Hepatocyte (in vitro differentiated cells): ENCODE data around the gene SMARCD3. TPM values are rescaled to one million over a fixed set of nuclear protein-coding genes. Genes with fewer than 3 reads are reported as not detected.
A peak's percentile ranks its signal among the peaks of the same experiment; 100 is the strongest.

Experiments used
- DNase-seq: peaks from one replicate; pipeline ENCODE4 v3.0.0-alpha.2; 2016; ENCODE audit warnings: low spot score
- H2AFZ ChIP-seq: fragments of 200-600 bp; sonication (generic); 2 replicates; pipeline ENCODE4 v1.6.0; 2016; ENCODE audit warnings: antibody characterized with exemption, mild to moderate bottlenecking
- H3K27ac ChIP-seq: fragments of 200-600 bp; sonication (generic); 2 replicates; pipeline ENCODE4 v1.5.1; 2016; ENCODE audit warnings: mild to moderate bottlenecking
- H3K27me3 ChIP-seq: fragments of 200-600 bp; sonication (generic); 2 replicates; pipeline ENCODE4 v1.6.1; 2016
- H3K36me3 ChIP-seq: fragments of 200-600 bp; sonication (generic); replicated peaks from 2 replicates; pipeline ENCODE4 v1.5.1; 2016; ENCODE audit warnings: low read depth; ENCODE audit not compliant: insufficient read depth
- H3K4me1 ChIP-seq: fragments of 200-600 bp; sonication (generic); 2 replicates; pipeline ENCODE4 v1.5.1; 2016; ENCODE audit warnings: mild to moderate bottlenecking, moderate library complexity; ENCODE audit not compliant: insufficient read depth
- H3K4me2 ChIP-seq: fragments of 200-600 bp; sonication (generic); 2 replicates; pipeline ENCODE4 v1.6.0; 2016
- H3K4me3 ChIP-seq: fragments of 200-600 bp; sonication (generic); 2 replicates; pipeline ENCODE4 v1.5.1; 2016; ENCODE audit warnings: mild to moderate bottlenecking
- H3K79me2 ChIP-seq: fragments of 200-600 bp; sonication (generic); 2 replicates; pipeline ENCODE4 v1.6.0; 2017; ENCODE audit warnings: mild to moderate bottlenecking
- H3K9me2 ChIP-seq: fragments of 200-600 bp; sonication (generic); replicated peaks from 2 replicates; pipeline ENCODE4 v1.6.0; 2017; ENCODE audit warnings: mild to moderate bottlenecking; ENCODE audit not compliant: insufficient read depth
- H3K9me3 ChIP-seq: fragments of 200-600 bp; sonication (generic); 2 replicates; pipeline ENCODE4 v1.5.1; 2016; ENCODE audit warnings: low read depth, mild to moderate bottlenecking
- H4K20me1 ChIP-seq: fragments of 200-600 bp; sonication (generic); 2 replicates; pipeline ENCODE4 v1.6.0; 2016; ENCODE audit warnings: mild to moderate bottlenecking; ENCODE audit not compliant: insufficient read depth, poor library complexity, severe bottlenecking
- EZH2 ChIP-seq: fragments of 200-600 bp; sonication (generic); IDR thresholded peaks from 2 replicates; pipeline ENCODE4 v1.6.1; 2016; ENCODE audit warnings: antibody characterized with exemption, mild to moderate bottlenecking, borderline replicate concordance
- EZH2phosphoT487 ChIP-seq: fragments of 200-600 bp; sonication (generic); IDR thresholded peaks from one replicate; pipeline ENCODE4 v1.6.1; 2018; ENCODE audit warnings: antibody characterized with exemption, mild to moderate bottlenecking, low read depth, moderate library complexity; ENCODE audit not compliant: unreplicated experiment, severe bottlenecking
- WGBS: methylation state at CpG from one replicate; pipeline ENCODE4 v1.1.6; 2016; ENCODE audit warnings: low lambda C conversion rate; ENCODE audit errors: missing lambda C conversion rate; 5-methylcytosine and 5-hydroxymethylcytosine counted together
- polyA plus RNA-seq: library from polyadenylated mRNA; unstranded; fragments of >200 nt; fragmentation: Nextera tagmentation; extraction: Ambion mirVana; gene quantifications from 2 replicates; pipeline ENCODE4 v1.2.1, GENCODE V29; 2016
- total RNA-seq: library from RNA; depleted of rRNA; stranded (reverse); fragments of >200 nt; gene quantifications from 2 replicates; pipeline ENCODE4 v1.2.3, GENCODE V29; 2014
- TF ChIP-seq, protein P1 (sequence below): fragments of 200-600 bp; sonication (generic); IDR thresholded peaks from 2 replicates; pipeline ENCODE4 v1.5.1; 2016; ENCODE audit warnings: antibody characterized with exemption, mild to moderate bottlenecking; ENCODE audit not compliant: poor library complexity

SMARCD3 gene
- total and polyA plus RNA-seq, 2 experiments from 2014 or later = 42.4 to 73.1 TPM

DNA sequence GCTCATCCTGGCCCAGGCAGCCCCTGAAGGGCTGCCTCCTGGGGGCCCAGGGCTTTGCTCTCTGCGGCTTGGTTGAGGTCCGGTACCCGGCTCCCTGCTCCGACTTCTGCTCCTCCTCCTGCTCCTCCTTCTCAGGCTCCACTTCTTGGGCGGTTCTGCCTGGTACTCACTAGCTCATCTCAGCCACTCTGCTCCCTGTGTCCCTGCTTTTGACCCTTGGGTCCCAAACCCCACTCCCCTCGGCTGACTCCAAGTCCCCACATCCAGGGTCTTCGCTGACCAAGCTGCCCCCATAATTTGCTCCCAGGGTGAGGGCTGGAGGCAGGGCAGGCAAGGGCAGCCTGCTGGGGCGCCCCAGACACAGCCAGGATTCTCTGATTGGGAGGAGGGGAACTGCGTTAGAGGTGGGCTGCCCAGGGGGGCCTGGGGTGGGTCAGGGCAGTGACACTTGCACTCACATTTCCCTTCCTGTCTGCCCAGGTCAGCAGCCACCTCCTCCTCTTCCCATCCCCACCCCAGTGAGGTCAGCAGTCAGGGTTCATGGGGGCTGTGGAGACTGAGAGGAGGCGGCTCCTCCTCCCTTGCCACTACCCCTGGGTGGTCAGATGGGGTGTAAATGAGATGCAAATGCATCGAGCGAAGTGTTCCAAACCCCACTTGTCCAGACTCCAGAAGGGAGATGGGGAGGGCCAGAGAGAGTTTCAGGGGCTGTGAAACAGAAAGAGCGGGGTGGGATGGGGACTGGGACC lies 2.2 kb downstream of the SMARCD3 start:
- peaks cover 44% of the 10 kb centered on the region for H3K79me2 ChIP-seq
- no peak overlapping the region for H3K4me3 ChIP-seq
- H3K4me1 ChIP-seq = peaks cover 52% of the 10 kb centered on the region
- H3K9me3 ChIP-seq = no peaks in the 10 kb centered on the region
- H3K27ac ChIP-seq = peak overlapping the region; percentile 17
- TF ChIP-seq EZH2 (no peak), EZH2phosphoT487 (no peak)
- TF ChIP-seq, protein P1, sequence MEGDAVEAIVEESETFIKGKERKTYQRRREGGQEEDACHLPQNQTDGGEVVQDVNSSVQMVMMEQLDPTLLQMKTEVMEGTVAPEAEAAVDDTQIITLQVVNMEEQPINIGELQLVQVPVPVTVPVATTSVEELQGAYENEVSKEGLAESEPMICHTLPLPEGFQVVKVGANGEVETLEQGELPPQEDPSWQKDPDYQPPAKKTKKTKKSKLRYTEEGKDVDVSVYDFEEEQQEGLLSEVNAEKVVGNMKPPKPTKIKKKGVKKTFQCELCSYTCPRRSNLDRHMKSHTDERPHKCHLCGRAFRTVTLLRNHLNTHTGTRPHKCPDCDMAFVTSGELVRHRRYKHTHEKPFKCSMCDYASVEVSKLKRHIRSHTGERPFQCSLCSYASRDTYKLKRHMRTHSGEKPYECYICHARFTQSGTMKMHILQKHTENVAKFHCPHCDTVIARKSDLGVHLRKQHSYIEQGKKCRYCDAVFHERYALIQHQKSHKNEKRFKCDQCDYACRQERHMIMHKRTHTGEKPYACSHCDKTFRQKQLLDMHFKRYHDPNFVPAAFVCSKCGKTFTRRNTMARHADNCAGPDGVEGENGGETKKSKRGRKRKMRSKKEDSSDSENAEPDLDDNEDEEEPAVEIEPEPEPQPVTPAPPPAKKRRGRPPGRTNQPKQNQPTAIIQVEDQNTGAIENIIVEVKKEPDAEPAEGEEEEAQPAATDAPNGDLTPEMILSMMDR = no peak
- 46% methylated on average over 13 of the region's 13 CpGs for WGBS
- H3K9me2 ChIP-seq = no peaks in the 10 kb centered on the region
- H4K20me1 ChIP-seq = peaks cover 15% of the 10 kb centered on the region
- DNase-seq = no peak
- H2AFZ ChIP-seq = no peak overlapping the region
- H3K4me2 ChIP-seq = peak overlapping the region; percentile 93
- no peaks in the 10 kb centered on the region for H3K36me3 ChIP-seq
- H3K27me3 ChIP-seq = no peaks in the 10 kb centered on the region

DNA sequence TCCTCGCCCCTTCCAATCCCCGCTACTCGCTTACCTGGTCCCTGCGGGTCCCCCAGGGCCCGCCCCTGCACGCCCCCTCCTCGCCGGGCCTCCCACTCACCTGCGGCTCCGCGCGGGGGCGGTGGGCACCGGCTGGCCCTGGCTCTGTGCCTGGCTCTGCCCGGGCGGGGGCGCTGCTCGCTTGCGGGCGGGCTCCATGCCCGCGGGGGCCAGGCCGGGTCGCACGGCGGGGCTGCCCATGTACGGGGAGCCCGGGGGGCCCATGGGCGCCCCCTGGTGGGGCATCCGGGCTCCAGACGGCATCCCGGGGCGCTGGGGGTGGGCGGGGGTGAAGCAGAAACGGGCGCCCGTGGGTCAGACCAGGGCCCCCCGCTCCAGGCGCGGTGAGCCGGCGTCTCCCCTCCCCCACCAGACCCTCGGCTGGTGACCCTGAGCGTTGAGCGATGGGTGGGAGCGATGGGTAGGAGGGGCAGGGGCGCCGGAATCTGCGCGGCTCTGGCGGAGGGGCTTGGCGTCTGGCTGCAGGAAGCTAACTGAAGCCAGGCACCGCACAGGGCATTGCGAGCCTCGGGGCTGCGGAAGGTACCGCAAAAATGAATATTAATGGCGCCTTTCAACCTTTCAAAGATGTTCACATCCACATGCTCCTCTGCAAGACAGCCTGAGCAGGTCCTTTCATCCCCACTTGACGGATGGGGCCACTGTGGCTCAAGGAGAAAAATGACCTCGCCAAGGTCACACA lies 3.0 kb downstream of the SMARCD3 start:
- 11% methylated on average over 26 of the region's 60 CpGs for WGBS
- H3K4me3 ChIP-seq = peak overlapping the region; percentile 10
- H3K4me1 ChIP-seq = peaks cover 45% of the 10 kb centered on the region

DNA sequence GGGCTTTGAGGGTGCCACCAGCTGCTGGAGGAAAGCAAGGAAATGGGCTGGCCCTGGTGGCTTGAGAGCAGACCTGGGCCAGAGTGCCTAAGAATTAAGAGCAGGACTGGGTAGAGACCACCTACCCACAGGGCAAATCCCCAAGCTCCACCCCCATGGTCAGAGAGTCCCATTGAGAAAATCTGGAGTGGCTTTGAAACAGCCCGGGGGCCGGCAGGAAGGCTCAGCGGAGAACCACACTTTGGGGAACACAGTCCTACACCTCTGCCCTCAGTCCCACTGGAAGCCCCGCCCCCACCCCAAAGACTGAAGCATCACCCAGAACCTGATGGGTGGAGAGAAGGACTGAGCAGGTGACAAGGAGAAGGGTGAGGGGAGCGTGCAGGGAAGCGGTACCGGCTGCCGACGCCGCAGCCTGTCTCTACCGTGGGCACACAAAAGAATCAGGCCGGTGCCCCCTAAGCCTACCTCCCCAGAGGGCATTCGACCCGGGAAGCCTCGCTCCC lies 3.6 kb downstream of the SMARCD3 start:
- no peak for DNase-seq
- Histone ChIP-seq H4K20me1 (peaks cover 15% of the 10 kb centered on the region), H2AFZ (no peak overlapping the region), H3K27ac (peak overlapping the region; percentile 27), H3K9me3 (no peaks in the 10 kb centered on the region), H3K4me1 (peaks cover 38% of the 10 kb centered on the region), H3K36me3 (no peaks in the 10 kb centered on the region), H3K4me2 (peak overlapping the region; percentile 93), H3K79me2 (peaks cover 34% of the 10 kb centered on the region), H3K9me2 (no peaks in the 10 kb centered on the region), H3K27me3 (no peaks in the 10 kb centered on the region), H3K4me3 (peak overlapping the region; percentile 10)
- TF ChIP-seq, protein P1 = no peak
- TF ChIP-seq EZH2phosphoT487 = no peak
- no peak for TF ChIP-seq EZH2
- WGBS = 18% methylated on average over 12 of the region's 15 CpGs

More for the DNA sequence above, 3.0 kb downstream of the SMARCD3 start:
- DNase-seq = peak; percentile 83
- Histone ChIP-seq H3K9me3 (no peaks in the 10 kb centered on the region), H3K9me2 (no peaks in the 10 kb centered on the region), H3K27me3 (no peaks in the 10 kb centered on the region), H3K36me3 (no peaks in the 10 kb centered on the region), H4K20me1 (peaks cover 15% of the 10 kb centered on the region), H3K79me2 (peaks cover 38% of the 10 kb centered on the region), H2AFZ (no peak overlapping the region), H3K27ac (peak overlapping the region; percentile 17), H3K4me2 (peak overlapping the region; percentile 93)
- TF ChIP-seq, protein P1 = peak; percentile 70
- TF ChIP-seq EZH2phosphoT487 (no peak), EZH2 (no peak)
